Measurements from ENCODE around the gene PPP2R1A.
"Not testable (repeated sequence)": the region's sequence is repeated elsewhere in the genome, so short reads cannot be mapped to it uniquely, and the experiment has no call there.

The PPP2R1A gene

DNA sequence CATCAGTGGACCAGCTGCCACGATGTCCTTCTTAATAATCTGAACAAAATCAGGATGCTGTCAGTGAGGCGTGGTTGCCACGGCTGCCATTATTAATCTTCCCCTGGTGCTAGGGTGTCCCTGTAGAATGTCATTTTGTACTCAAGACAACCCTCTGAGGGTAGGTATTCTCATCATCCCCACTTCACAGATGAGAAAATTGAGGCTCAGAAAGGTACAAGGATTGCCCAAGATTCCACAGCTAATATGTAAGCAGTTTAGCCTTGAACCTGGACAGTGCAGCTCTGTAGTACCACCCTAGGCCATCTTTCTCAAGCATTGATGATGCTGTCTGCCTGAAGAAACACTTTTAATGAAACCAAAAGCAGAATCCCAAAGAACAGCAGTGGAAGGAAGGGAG is 8.1 kb downstream of the PPP2R1A start:
- peaks cover 91% of the 10 kb centered on the region for H4K20me1 ChIP-seq (ENCODE audit: insufficient read depth, low read length)
- H3K27ac ChIP-seq (ENCODE audit: low read length): no peak overlapping the region
- no peaks in the 10 kb centered on the region for H3K4me1 ChIP-seq (ENCODE audit: low read length)
- H3K4me2 ChIP-seq (ENCODE audit: low read length): no peak overlapping the region
- TF ChIP-seq EZH2phosphoT487 (IDR thresholded peaks at IDR 0.05; ENCODE audit: low read depth): no peak
- TF ChIP-seq, protein P1, sequence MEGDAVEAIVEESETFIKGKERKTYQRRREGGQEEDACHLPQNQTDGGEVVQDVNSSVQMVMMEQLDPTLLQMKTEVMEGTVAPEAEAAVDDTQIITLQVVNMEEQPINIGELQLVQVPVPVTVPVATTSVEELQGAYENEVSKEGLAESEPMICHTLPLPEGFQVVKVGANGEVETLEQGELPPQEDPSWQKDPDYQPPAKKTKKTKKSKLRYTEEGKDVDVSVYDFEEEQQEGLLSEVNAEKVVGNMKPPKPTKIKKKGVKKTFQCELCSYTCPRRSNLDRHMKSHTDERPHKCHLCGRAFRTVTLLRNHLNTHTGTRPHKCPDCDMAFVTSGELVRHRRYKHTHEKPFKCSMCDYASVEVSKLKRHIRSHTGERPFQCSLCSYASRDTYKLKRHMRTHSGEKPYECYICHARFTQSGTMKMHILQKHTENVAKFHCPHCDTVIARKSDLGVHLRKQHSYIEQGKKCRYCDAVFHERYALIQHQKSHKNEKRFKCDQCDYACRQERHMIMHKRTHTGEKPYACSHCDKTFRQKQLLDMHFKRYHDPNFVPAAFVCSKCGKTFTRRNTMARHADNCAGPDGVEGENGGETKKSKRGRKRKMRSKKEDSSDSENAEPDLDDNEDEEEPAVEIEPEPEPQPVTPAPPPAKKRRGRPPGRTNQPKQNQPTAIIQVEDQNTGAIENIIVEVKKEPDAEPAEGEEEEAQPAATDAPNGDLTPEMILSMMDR (IDR thresholded peaks at IDR 0.05; ENCODE audit: low read depth, low read length): no peak
- H3K27me3 ChIP-seq (ENCODE audit: low read depth, low read length): no peaks in the 10 kb centered on the region
- peaks cover 97% of the 10 kb centered on the region for H3K79me2 ChIP-seq (ENCODE audit: low read length)
- peaks cover 74% of the 10 kb centered on the region for H3K36me3 ChIP-seq (replicated peaks; ENCODE audit: low read depth, low read length)
- H3K9ac ChIP-seq (ENCODE audit: low read length): no peak overlapping the region
- no peak overlapping the region for H3K4me3 ChIP-seq (ENCODE audit: low read length)
- H2AFZ ChIP-seq (ENCODE audit: low read depth, low read length): no peak overlapping the region
- H3K9me3 ChIP-seq (ENCODE audit: insufficient read depth, low read length): no peaks in the 10 kb centered on the region

DNA sequence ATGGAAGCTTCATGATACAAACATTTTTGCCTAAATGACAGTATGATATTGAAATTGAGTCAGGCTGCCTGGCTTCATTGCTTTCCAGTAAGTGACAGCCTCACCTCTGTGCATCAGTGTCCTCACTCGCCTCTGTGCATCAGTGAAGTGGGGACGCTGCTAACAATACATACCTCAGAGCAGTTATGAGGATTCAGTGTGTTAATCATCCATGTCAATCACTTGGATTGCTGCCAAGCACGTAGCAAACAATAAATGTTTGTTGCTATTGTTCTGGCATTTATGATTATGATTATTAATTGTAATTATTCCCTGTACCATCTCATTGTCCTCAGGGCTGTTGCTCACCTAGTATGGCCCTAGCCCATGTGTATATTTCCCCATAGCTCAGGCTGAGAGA is 8.8 kb downstream of the PPP2R1A start:
- H3K4me2 ChIP-seq (ENCODE audit: low read length): no peak overlapping the region
- TF ChIP-seq, protein P1 (IDR thresholded peaks at IDR 0.05; ENCODE audit: low read depth, low read length): no peak
- no peak for TF ChIP-seq EZH2phosphoT487 (IDR thresholded peaks at IDR 0.05; ENCODE audit: low read depth)
- H3K79me2 ChIP-seq (ENCODE audit: low read length): peaks cover 97% of the 10 kb centered on the region
- H3K4me3 ChIP-seq (ENCODE audit: low read length): no peak overlapping the region
- H2AFZ ChIP-seq (ENCODE audit: low read depth, low read length): no peak overlapping the region
- H3K4me1 ChIP-seq (ENCODE audit: low read length): no peaks in the 10 kb centered on the region
- no peaks in the 10 kb centered on the region for H3K27me3 ChIP-seq (ENCODE audit: low read depth, low read length)
- H3K9me3 ChIP-seq (ENCODE audit: insufficient read depth, low read length): no peaks in the 10 kb centered on the region
- H3K36me3 ChIP-seq (replicated peaks; ENCODE audit: low read depth, low read length): peaks cover 78% of the 10 kb centered on the region
- no peak overlapping the region for H3K9ac ChIP-seq (ENCODE audit: low read length)
- no peak overlapping the region for H3K27ac ChIP-seq (ENCODE audit: low read length)
- H4K20me1 ChIP-seq (ENCODE audit: insufficient read depth, low read length): peaks cover 88% of the 10 kb centered on the region

DNA sequence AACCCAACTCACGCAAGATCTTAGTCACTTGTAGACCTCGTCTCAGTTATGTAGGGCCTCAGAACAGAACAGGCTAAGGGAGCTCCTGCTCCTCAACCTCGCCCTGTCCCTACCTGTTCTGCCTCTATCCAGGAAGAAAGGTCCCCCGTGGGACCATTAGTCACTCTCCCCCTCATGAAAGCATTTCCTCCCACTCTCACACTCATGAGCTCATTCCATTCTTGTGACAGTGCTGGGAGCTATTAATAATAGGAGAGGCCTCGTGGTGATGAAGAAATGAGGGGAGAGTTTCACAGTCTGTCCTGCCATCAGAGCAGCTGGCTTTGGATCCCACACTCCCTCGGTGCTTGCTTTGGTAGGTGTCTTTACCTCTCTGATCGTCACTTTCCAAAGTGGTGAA is 10.2 kb downstream of the PPP2R1A start:
- TF ChIP-seq, protein P1 (IDR thresholded peaks at IDR 0.05; ENCODE audit: low read depth, low read length): no peak
- no peak for TF ChIP-seq EZH2phosphoT487 (IDR thresholded peaks at IDR 0.05; ENCODE audit: low read depth)
- no peaks in the 10 kb centered on the region for H3K9me3 ChIP-seq (ENCODE audit: insufficient read depth, low read length)
- H3K4me2 ChIP-seq (ENCODE audit: low read length): no peak overlapping the region
- H3K27me3 ChIP-seq (ENCODE audit: low read depth, low read length): no peaks in the 10 kb centered on the region
- H3K36me3 ChIP-seq (replicated peaks; ENCODE audit: low read depth, low read length): peaks cover 81% of the 10 kb centered on the region
- no peaks in the 10 kb centered on the region for H3K4me1 ChIP-seq (ENCODE audit: low read length)
- no peak overlapping the region for H2AFZ ChIP-seq (ENCODE audit: low read depth, low read length)
- H4K20me1 ChIP-seq (ENCODE audit: insufficient read depth, low read length): peaks cover 86% of the 10 kb centered on the region
- no peak overlapping the region for H3K27ac ChIP-seq (ENCODE audit: low read length)
- H3K79me2 ChIP-seq (ENCODE audit: low read length): peaks cover 97% of the 10 kb centered on the region
- no peak overlapping the region for H3K9ac ChIP-seq (ENCODE audit: low read length)
- no peak overlapping the region for H3K4me3 ChIP-seq (ENCODE audit: low read length)

DNA sequence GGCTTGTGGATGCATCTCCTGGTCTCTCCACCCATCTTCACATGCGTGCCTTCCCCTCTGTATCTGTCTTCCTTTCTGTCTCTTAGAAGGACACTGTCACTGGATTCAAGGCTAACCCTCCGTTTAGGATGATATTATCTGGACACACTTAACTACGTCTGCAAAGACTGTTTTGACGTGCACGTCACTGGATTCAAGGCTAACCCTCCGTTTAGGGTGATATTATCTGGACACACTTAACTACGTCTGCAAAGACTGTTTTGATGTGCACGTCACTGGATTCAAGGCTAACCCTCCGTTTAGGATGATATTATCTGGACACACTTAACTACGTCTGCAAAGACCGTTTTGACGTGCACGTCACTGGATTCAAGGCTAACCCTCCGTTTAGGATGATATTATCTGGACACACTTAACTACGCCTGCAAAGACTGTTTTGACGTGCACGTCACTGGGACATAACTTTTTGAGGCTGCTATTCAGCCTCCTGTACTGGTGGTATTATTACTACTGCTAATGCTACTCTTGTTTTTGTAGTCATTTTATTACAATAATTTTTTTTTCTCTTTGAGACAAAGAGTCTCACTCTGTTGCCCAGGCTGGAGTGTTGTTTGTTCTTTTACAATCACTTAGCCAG is 11.0 kb downstream of the PPP2R1A start:
- Histone ChIP-seq H3K36me3 (replicated peaks; ENCODE audit: low read depth, low read length) (peaks cover 81% of the 10 kb centered on the region), H4K20me1 (ENCODE audit: insufficient read depth, low read length) (peaks cover 85% of the 10 kb centered on the region), H3K79me2 (ENCODE audit: low read length) (peaks cover 97% of the 10 kb centered on the region)
- H3K9ac ChIP-seq (ENCODE audit: low read length); H3K4me1 ChIP-seq (ENCODE audit: low read length); H2AFZ ChIP-seq (ENCODE audit: low read depth, low read length); H3K4me2 ChIP-seq (ENCODE audit: low read length); H3K27ac ChIP-seq (ENCODE audit: low read length); H3K4me3 ChIP-seq (ENCODE audit: low read length); H3K9me3 ChIP-seq (ENCODE audit: insufficient read depth, low read length); H3K27me3 ChIP-seq (ENCODE audit: low read depth, low read length): not testable (repeated sequence)

Measured in OCI-LY3 (cell line).